ENCODE results near the gene AP5S1. TPM values are rescaled to one million over a fixed set of nuclear protein-coding genes. Genes with fewer than 3 reads are reported as not detected.
A peak's percentile ranks its signal among the peaks of the same experiment; 100 is the strongest.

Gene AP5S1
- total and polyA plus RNA-seq, 2 of the 13 experiments (the other 11 are each of a cell fraction or from before 2014, with no cell fraction given), result 7.9 to 23.2 TPM

DNA sequence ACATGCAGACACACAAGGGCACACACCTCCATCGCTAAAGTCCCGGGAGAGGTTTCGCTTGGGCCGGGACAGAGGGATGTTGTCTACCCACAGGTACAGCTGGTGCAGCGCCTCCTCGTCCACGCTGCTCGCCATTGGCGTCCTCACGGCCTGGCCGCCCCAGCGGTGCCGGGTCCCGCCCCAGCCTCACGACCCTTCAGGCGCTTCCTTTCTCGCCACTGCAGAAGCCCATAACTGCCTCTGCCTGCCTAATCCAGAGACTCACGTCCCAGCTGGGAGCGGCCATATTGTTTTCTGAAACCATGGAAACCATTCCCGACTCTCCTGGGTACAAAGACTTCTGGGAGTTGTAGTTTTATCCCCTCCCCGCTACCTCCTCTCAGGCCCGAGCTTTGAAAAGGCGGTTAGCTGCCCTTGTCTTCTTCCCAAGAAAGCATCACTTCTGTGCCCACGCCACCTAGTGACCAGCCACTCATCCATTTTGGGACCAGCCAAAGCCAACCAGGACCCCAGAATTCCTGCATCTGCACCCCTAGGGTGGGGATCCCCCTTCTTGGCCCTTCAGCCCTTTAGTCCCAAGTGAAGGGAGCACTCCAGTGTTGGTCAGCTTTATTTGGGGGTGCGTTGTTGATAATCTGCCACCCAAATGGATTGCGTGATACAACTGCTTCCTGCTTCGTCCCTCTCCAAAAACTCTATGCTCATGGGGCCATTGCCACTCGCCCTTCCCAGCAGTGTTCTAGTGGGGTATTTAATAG is 39.0 kb upstream of the AP5S1 start, which contains the start of gene SPEF1 (continued):
- no peak for TF ChIP-seq MBD4 (IDR thresholded peaks at IDR 0.05; ENCODE audit: borderline replicate concordance, low read length)
- TF ChIP-seq, protein P1, sequence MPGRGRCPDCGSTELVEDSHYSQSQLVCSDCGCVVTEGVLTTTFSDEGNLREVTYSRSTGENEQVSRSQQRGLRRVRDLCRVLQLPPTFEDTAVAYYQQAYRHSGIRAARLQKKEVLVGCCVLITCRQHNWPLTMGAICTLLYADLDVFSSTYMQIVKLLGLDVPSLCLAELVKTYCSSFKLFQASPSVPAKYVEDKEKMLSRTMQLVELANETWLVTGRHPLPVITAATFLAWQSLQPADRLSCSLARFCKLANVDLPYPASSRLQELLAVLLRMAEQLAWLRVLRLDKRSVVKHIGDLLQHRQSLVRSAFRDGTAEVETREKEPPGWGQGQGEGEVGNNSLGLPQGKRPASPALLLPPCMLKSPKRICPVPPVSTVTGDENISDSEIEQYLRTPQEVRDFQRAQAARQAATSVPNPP (CRISPR knock-in tag; IDR thresholded peaks at IDR 0.05), result no peak
- TF ChIP-seq, protein P2, sequence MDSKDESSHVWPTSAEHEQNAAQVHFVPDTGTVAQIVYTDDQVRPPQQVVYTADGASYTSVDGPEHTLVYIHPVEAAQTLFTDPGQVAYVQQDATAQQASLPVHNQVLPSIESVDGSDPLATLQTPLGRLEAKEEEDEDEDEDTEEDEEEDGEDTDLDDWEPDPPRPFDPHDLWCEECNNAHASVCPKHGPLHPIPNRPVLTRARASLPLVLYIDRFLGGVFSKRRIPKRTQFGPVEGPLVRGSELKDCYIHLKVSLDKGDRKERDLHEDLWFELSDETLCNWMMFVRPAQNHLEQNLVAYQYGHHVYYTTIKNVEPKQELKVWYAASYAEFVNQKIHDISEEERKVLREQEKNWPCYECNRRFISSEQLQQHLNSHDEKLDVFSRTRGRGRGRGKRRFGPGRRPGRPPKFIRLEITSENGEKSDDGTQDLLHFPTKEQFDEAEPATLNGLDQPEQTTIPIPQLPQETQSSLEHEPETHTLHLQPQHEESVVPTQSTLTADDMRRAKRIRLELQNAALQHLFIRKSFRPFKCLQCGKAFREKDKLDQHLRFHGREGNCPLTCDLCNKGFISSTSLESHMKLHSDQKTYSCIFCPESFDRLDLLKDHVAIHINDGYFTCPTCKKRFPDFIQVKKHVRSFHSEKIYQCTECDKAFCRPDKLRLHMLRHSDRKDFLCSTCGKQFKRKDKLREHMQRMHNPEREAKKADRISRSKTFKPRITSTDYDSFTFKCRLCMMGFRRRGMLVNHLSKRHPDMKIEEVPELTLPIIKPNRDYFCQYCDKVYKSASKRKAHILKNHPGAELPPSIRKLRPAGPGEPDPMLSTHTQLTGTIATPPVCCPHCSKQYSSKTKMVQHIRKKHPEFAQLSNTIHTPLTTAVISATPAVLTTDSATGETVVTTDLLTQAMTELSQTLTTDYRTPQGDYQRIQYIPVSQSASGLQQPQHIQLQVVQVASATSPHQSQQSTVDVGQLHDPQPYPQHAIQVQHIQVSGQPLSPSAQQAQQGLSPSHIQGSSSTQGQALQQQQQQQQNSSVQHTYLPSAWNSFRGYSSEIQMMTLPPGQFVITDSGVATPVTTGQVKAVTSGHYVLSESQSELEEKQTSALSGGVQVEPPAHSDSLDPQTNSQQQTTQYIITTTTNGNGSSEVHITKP (CRISPR knock-in tag; IDR thresholded peaks at IDR 0.05; ENCODE audit: low read depth), result no peak
- peak; percentile 40; the same call in 1 of the 2 replicates for TF ChIP-seq KLF6 (CRISPR knock-in tag; IDR thresholded peaks at IDR 0.05)
- TF ChIP-seq, protein P3, sequence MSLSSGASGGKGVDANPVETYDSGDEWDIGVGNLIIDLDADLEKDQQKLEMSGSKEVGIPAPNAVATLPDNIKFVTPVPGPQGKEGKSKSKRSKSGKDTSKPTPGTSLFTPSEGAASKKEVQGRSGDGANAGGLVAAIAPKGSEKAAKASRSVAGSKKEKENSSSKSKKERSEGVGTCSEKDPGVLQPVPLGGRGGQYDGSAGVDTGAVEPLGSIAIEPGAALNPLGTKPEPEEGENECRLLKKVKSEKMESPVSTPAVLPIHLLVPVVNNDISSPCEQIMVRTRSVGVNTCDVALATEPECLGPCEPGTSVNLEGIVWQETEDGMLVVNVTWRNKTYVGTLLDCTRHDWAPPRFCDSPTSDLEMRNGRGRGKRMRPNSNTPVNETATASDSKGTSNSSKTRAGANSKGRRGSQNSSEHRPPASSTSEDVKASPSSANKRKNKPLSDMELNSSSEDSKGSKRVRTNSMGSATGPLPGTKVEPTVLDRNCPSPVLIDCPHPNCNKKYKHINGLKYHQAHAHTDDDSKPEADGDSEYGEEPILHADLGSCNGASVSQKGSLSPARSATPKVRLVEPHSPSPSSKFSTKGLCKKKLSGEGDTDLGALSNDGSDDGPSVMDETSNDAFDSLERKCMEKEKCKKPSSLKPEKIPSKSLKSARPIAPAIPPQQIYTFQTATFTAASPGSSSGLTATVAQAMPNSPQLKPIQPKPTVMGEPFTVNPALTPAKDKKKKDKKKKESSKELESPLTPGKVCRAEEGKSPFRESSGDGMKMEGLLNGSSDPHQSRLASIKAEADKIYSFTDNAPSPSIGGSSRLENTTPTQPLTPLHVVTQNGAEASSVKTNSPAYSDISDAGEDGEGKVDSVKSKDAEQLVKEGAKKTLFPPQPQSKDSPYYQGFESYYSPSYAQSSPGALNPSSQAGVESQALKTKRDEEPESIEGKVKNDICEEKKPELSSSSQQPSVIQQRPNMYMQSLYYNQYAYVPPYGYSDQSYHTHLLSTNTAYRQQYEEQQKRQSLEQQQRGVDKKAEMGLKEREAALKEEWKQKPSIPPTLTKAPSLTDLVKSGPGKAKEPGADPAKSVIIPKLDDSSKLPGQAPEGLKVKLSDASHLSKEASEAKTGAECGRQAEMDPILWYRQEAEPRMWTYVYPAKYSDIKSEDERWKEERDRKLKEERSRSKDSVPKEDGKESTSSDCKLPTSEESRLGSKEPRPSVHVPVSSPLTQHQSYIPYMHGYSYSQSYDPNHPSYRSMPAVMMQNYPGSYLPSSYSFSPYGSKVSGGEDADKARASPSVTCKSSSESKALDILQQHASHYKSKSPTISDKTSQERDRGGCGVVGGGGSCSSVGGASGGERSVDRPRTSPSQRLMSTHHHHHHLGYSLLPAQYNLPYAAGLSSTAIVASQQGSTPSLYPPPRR (CRISPR knock-in tag; IDR thresholded peaks at IDR 0.05; ENCODE audit: borderline replicate concordance), result no peak
- 0 out of 2 replicates have a peak, but pooled peaks have one; percentile 22 for TF ChIP-seq CEBPG (CRISPR knock-in tag; IDR thresholded peaks at IDR 0.05)
- TF ChIP-seq ZNF10 (CRISPR knock-in tag; IDR thresholded peaks at IDR 0.05; ENCODE audit: borderline replicate concordance, low read depth), result peak; percentile 44; the same call in 1 of the 2 replicates
- TF ChIP-seq, protein P4, sequence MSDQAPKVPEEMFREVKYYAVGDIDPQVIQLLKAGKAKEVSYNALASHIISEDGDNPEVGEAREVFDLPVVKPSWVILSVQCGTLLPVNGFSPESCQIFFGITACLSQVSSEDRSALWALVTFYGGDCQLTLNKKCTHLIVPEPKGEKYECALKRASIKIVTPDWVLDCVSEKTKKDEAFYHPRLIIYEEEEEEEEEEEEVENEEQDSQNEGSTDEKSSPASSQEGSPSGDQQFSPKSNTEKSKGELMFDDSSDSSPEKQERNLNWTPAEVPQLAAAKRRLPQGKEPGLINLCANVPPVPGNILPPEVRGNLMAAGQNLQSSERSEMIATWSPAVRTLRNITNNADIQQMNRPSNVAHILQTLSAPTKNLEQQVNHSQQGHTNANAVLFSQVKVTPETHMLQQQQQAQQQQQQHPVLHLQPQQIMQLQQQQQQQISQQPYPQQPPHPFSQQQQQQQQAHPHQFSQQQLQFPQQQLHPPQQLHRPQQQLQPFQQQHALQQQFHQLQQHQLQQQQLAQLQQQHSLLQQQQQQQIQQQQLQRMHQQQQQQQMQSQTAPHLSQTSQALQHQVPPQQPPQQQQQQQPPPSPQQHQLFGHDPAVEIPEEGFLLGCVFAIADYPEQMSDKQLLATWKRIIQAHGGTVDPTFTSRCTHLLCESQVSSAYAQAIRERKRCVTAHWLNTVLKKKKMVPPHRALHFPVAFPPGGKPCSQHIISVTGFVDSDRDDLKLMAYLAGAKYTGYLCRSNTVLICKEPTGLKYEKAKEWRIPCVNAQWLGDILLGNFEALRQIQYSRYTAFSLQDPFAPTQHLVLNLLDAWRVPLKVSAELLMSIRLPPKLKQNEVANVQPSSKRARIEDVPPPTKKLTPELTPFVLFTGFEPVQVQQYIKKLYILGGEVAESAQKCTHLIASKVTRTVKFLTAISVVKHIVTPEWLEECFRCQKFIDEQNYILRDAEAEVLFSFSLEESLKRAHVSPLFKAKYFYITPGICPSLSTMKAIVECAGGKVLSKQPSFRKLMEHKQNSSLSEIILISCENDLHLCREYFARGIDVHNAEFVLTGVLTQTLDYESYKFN (CRISPR knock-in tag; conservative IDR thresholded peaks at IDR 0.05), result no peak; the same call in 1 of the 2 replicates
- TF ChIP-seq CCDC6 (CRISPR knock-in tag; IDR thresholded peaks at IDR 0.05), result no peak; the same call in 1 of the 2 replicates
- TF ChIP-seq KLF12 (CRISPR knock-in tag; IDR thresholded peaks at IDR 0.05; ENCODE audit: borderline replicate concordance), result no peak
- no peak for TF ChIP-seq RBAK (CRISPR knock-in tag; IDR thresholded peaks at IDR 0.05)
- no peak for TF ChIP-seq FOXK1 (CRISPR knock-in tag; IDR thresholded peaks at IDR 0.05; ENCODE audit: borderline replicate concordance, low read depth)
- TF ChIP-seq POGZ (CRISPR knock-in tag; IDR thresholded peaks at IDR 0.05), result peak; percentile 54
- TF ChIP-seq ISL2 (CRISPR knock-in tag; IDR thresholded peaks at IDR 0.05), result no peak
- peak; percentile 10; the same call in 1 of the 2 replicates for TF ChIP-seq SP5 (CRISPR knock-in tag; IDR thresholded peaks at IDR 0.05; ENCODE audit: borderline replicate concordance, low read depth)

Data from HepG2 (cell line).